LNCaP clone FGC (cell line): ENCODE measurements around the gene GLYATL1B.

ENCODE experiments used
- DNase-seq: peaks from one replicate; pipeline ENCODE4 v3.0.0-alpha.2; 2011; ENCODE audit warnings: low read depth
- H3K4me3 ChIP-seq: 2 replicates; pipeline ENCODE4 v1.5.1; 2011; ENCODE audit warnings: mild to moderate bottlenecking, low read depth, low read length, control low read depth
- TF ChIP-seq, protein P1 (sequence below): IDR thresholded peaks from 2 replicates; pipeline ENCODE4 v1.5.1; 2012; ENCODE audit warnings: mild to moderate bottlenecking; ENCODE audit not compliant: control insufficient read depth, insufficient read depth; ENCODE audit errors: extremely low read depth

GLYATL1B gene

DNA sequence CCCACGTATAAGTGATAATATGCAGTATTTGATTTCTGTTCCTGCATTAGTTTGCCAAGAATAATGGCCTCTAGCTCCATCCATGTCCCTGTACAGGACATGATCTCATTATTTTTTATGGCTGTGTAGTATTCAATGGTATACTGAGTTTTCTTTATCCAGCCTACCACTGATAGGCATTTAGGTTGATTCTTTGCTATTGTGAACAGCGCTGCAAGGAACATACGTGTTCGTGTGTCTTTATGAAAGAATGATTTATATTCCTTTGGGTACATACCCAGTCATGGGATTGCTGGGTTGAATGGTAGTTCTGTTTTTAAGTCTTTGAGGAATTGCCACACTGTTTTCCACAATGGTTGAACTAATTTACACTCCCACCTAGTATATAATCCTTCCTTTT lies 55.1 kb downstream of the GLYATL1B start:
- TF ChIP-seq, protein P1, sequence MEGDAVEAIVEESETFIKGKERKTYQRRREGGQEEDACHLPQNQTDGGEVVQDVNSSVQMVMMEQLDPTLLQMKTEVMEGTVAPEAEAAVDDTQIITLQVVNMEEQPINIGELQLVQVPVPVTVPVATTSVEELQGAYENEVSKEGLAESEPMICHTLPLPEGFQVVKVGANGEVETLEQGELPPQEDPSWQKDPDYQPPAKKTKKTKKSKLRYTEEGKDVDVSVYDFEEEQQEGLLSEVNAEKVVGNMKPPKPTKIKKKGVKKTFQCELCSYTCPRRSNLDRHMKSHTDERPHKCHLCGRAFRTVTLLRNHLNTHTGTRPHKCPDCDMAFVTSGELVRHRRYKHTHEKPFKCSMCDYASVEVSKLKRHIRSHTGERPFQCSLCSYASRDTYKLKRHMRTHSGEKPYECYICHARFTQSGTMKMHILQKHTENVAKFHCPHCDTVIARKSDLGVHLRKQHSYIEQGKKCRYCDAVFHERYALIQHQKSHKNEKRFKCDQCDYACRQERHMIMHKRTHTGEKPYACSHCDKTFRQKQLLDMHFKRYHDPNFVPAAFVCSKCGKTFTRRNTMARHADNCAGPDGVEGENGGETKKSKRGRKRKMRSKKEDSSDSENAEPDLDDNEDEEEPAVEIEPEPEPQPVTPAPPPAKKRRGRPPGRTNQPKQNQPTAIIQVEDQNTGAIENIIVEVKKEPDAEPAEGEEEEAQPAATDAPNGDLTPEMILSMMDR = no peak
- H3K4me3 ChIP-seq = peak overlapping the region; percentile 86; the same call in 1 of the 2 replicates
- DNase-seq = no peak

DNA sequence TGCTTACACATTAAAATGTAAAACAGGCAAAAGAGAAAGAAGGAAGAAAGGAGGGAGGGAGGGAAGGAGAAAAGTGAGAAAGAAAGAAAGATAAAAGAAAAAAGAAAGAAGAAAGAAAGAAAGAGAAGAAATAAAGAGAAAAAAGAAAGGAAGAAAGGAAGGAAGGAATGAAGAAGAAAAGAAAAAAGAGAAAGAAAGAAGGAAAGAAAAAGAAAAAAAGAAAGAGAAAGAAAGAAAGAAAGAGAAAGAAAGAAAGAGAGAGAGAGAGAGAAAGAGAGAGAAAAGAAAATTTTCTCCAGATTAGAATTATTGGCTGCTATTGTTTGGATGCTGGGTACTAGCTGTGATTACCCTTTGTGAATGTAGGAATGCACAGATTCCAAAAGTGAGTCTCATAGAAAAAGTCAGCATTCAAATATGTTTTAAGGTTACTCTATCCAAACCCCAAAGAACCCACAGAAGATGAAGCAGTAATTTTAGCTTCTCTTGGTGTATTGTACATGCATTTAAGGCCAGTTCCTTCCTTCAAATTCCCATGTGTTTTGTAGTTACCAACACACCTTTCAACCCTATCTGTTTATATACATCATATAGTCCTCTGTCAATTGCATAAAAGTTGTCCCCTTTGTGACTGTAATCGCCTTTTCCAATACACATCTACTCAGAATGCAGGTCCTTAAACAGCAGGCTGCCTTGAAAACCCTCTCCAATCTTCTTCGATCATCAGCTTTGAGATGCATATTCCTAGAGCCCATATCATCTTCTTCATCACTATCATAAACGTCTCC lies 55.8 kb downstream of the GLYATL1B start:
- peak overlapping the region; percentile 86 for H3K4me3 ChIP-seq
- TF ChIP-seq, protein P1 = no peak
- no peak for DNase-seq

DNA sequence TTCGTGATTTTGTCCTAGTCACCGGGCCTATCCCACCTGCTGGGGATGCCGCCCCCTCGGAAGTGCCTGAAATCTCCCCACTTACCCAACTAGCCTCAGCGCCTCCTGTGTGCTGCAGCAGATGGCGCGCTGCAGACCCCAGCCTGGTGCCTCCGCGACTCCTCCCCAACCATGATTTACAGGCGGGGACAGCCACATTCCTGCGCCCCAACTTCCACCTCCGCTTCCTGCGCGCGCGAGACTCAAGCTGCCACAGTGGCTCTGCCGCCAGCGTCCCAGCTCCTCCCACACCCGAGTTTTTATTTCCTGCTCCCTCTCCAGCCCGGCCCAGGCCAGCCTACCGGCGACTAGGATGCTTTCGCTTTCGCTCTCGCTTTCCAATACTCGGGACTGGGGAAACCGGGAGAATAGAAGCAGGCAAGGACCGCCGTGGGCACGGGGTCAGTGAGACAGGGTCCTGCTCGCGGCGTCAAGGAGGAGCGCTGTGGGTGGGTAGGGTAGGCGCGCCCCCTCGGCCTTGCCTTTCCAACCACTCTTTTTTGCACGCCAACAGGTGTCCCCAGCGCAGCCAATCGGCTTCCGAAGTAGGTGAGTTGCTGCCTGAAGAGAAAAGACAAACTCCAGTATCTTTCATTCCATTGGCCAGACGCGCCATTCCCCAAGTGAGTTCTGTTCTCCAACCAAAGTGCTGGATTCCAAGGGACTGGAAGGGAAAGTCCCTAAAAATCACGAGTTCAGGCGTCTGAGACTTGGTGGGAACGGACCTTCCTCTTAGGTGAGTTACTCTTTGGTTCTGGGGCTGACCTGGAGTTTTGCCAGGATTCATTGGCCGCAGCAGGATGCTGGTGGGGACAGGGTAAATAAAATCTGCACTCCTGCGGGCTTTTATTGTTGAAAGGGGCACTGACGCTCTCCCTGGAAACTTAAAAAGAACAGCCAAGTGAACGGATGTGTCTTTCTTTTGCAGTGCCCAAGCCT lies 56.7 kb downstream of the GLYATL1B start, which contains the start of gene FAM111A:
FAM111A (plus strand) TSS at position 327 of the 978 bp plus-strand sequence. CDS start 6,017 bp downstream, outside the sequence.
- peak; percentile 97 for DNase-seq
- peak within 1 kb of the TSS; percentile 86 for H3K4me3 ChIP-seq
- TF ChIP-seq, protein P1 = peak; percentile 64

DNA sequence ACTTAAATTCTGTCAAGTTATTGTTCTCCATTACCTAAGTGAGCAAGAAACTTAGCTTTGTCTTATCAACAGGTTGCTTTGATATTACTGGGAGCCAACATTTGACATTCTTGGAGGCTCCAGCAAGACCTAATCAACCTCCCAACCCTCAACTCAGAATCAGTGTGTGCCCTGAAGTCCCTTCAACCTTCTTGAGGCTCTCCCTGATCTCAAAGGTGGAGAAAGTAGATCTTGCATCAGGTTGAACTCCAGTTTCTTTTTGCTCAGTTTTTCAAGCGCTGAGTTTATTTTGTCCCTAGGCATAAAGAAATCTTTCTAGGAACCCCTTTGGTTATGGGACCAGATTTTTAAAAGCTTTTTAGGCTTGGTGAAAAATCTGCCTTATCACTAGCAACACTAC lies 58.0 kb downstream of the GLYATL1B start:
- TF ChIP-seq, protein P1 = no peak
- H3K4me3 ChIP-seq = peak overlapping the region; percentile 86
- no peak for DNase-seq
